WTC11 (cell line): ENCODE data around the gene OGDHL. TPM values are rescaled to one million over a fixed set of nuclear protein-coding genes. Genes with fewer than 3 reads are reported as not detected.

Experiments used
- ATAC-seq: fragments of 200-7000 bp; cut with Tn5 transposase; 2 replicates; pipeline ENCODE4 v1.10.0; 2021; ENCODE audit warnings: mild to moderate bottlenecking, moderate library complexity
- CTCF ChIA-PET: fragments of 300-600 bp; sonication (Branson Sonifier 250); formaldehyde crosslinking; loops from one replicate; lab custom pipeline; 2021; ENCODE audit warnings: antibody characterized with exemption; lab: Charles Lee
- POLR2A ChIA-PET: fragments of 350-600 bp; sonication (Branson Sonifier 250); formaldehyde crosslinking; loops from one replicate; lab custom pipeline; 2021; ENCODE audit warnings: antibody characterized with exemption; lab: Charles Lee
- DNase-seq: peaks from one replicate; pipeline ENCODE4 v3.0.0; 2021; ENCODE audit warnings: low spot score
- H3K27ac Mint-ChIP-seq: 2 replicates; pipeline ENCODE4 v1.8.0; 2021; ENCODE audit warnings: mixed read lengths
- H3K27me3 Mint-ChIP-seq: 2 replicates; pipeline ENCODE4 v1.8.0; 2021; ENCODE audit warnings: low read depth, mild to moderate bottlenecking, moderate library complexity, mixed read lengths
- H3K36me3 Mint-ChIP-seq: 2 replicates; pipeline ENCODE4 v1.8.0; 2021; ENCODE audit warnings: mixed read lengths
- H3K4me1 Mint-ChIP-seq: 2 replicates; pipeline ENCODE4 v1.8.0; 2022; ENCODE audit warnings: mixed read lengths
- H3K4me3 Mint-ChIP-seq: 2 replicates; pipeline ENCODE4 v1.8.0; 2021; ENCODE audit warnings: mild to moderate bottlenecking, moderate library complexity, mixed read lengths
- H3K9me3 Mint-ChIP-seq: 2 replicates; pipeline ENCODE4 v1.8.0; 2021; ENCODE audit warnings: mixed read lengths
- CREB1 ChIP-seq: sonication (generic); formaldehyde crosslinking; IDR thresholded peaks from 2 replicates; pipeline ENCODE4 v1.8.0; 2023; ENCODE audit warnings: mild to moderate bottlenecking, missing genetic modification reagents
- CTCF ChIP-seq: fragments of 200-600 bp; IDR thresholded peaks from 2 replicates; pipeline ENCODE4 v1.8.0; 2022; ENCODE audit warnings: antibody characterized with exemption
- E2F1 ChIP-seq: sonication (generic); formaldehyde crosslinking; IDR thresholded peaks from 2 replicates; pipeline ENCODE4 v1.8.0; 2022; ENCODE audit warnings: mild to moderate bottlenecking, missing genetic modification reagents
- E2F5 ChIP-seq: sonication (generic); formaldehyde crosslinking; IDR thresholded peaks from 2 replicates; pipeline ENCODE4 v1.8.1; 2022; ENCODE audit warnings: mild to moderate bottlenecking, moderate library complexity, missing genetic modification reagents
- EMX1 ChIP-seq: fragments of 250-450 bp; sonication (Bioruptor Pico); IDR thresholded peaks from 2 replicates; pipeline ENCODE4 v1.8.0; 2021; ENCODE audit warnings: mild to moderate bottlenecking
- JUN ChIP-seq: sonication (generic); formaldehyde crosslinking; IDR thresholded peaks from 2 replicates; pipeline ENCODE4 v1.8.0; 2023; ENCODE audit warnings: mild to moderate bottlenecking, missing genetic modification reagents
- NFE2L1 ChIP-seq: sonication (generic); formaldehyde crosslinking; IDR thresholded peaks from 2 replicates; pipeline ENCODE4 v1.8.1; 2023; ENCODE audit warnings: missing genetic modification reagents
- PRDM15 ChIP-seq: sonication (generic); formaldehyde crosslinking; IDR thresholded peaks from 2 replicates; pipeline ENCODE4 v1.8.0; 2022; ENCODE audit warnings: missing genetic modification reagents
- TEAD4 ChIP-seq: sonication (generic); formaldehyde crosslinking; IDR thresholded peaks from 2 replicates; pipeline ENCODE4 v1.8.0; 2022; ENCODE audit warnings: mild to moderate bottlenecking, missing genetic modification reagents
- ZBTB43 ChIP-seq: sonication (generic); formaldehyde crosslinking; IDR thresholded peaks from 2 replicates; pipeline ENCODE4 v1.8.1; 2023; ENCODE audit warnings: mild to moderate bottlenecking, missing genetic modification reagents
- ZNF263 ChIP-seq: sonication (generic); formaldehyde crosslinking; IDR thresholded peaks from 2 replicates; pipeline ENCODE4 v1.8.1; 2022; ENCODE audit warnings: low read depth, mild to moderate bottlenecking, moderate library complexity, missing genetic modification reagents
- ZNF512 ChIP-seq: sonication (generic); formaldehyde crosslinking; IDR thresholded peaks from 2 replicates; pipeline ENCODE4 v1.8.1; 2022; ENCODE audit warnings: missing genetic modification reagents, borderline replicate concordance
- total RNA-seq: library from RNA; stranded (reverse); gene quantifications from 3 replicates; pipeline ENCODE4 v1.2.3, GENCODE V29; 2021

The OGDHL gene
- total RNA-seq, 1 experiment from 2014 or later = 35.1 TPM

- TF ChIP-seq PRDM15 (CRISPR knock-in tag) (no peak), E2F5 (no peak), ZBTB43 (CRISPR knock-in tag) (no peak)
Observed at GRCh38 chr10:49760789-49761188, 1.3 kb downstream of the OGDHL start (continued).

- ChIA-PET CTCF (interaction anchor here (1.1 kb wide), 1 partner anchor 15 kb away, joined by 4 read pairs; no protein-coding TSS in a partner anchor), POLR2A (no interaction called here)
- no peak for TF ChIP-seq JUN
- TF ChIP-seq NFE2L1 (CRISPR knock-in tag) = no peak
- TF ChIP-seq TEAD4 (CRISPR knock-in tag) = no peak
- no peak for TF ChIP-seq CREB1 (CRISPR knock-in tag)
- TF ChIP-seq EMX1 (CRISPR knock-in tag) = no peak
- H3K9me3 Mint-ChIP-seq = no peaks in the 10 kb centered on the region
- no peak for ATAC-seq
- peak overlapping the region; percentile 20; the same call in 1 of the 2 replicates for H3K4me3 Mint-ChIP-seq
- peaks cover 16% of the 10 kb centered on the region for H3K27me3 Mint-ChIP-seq
- no peak for DNase-seq
- no peak overlapping the region for H3K27ac Mint-ChIP-seq
- peaks cover 16% of the 10 kb centered on the region for H3K4me1 Mint-ChIP-seq
- H3K36me3 Mint-ChIP-seq = peaks cover 8% of the 10 kb centered on the region
Observed at GRCh38 chr10:49759787-49760551, 2.2 kb downstream of the OGDHL start.

GRCh38 chr10:49758249-49758930 is 3.7 kb downstream of the OGDHL start:
- DNase-seq (no peak), ATAC-seq (no peak)
- CTCF ChIA-PET = no interaction called here
- TF ChIP-seq ZNF512 (CRISPR knock-in tag) = no peak
- TF ChIP-seq E2F1 = no peak
- no peak for TF ChIP-seq CTCF
- no peak for TF ChIP-seq ZNF263 (CRISPR knock-in tag)
- POLR2A ChIA-PET = no interaction called here
- Mint-ChIP-seq H3K36me3 (peaks cover 12% of the 10 kb centered on the region), H3K4me3 (no peak overlapping the region), H3K9me3 (no peaks in the 10 kb centered on the region), H3K27me3 (peaks cover 10% of the 10 kb centered on the region), H3K27ac (no peak overlapping the region), H3K4me1 (peaks cover 16% of the 10 kb centered on the region)
